HG03439 (cell line): ENCODE data around the gene DLG5.

ENCODE experiments used
- ATAC-seq: cut with Tn5 transposase; IDR thresholded peaks from one replicate; pipeline ENCODE4 v1.9.1; 2021; ENCODE audit warnings: mild to moderate bottlenecking, moderate library complexity; ENCODE audit not compliant: unreplicated experiment

The DLG5 gene

DNA sequence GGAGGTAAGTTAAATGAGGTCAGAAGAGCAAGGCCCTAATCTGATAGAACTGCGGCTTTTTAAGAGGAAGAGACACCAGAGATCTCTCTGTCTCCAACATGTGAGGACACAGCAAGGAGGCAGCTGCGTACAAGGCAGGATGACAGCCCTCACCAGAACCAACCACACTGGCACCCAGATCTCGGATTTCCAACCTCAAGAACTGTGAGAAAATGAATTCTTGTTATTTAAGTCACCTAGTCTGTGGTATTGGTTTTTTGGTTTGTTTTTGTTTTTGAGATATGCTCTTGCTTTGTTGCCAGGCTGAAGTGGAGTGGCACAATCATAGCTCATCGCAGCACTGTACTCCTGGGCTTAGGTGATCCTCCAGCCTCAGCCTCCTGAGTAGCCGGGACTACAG lies 127.2 kb downstream of the DLG5 start:
- ATAC-seq, result no peak

- no peak for ATAC-seq
These were observed 127.6 kb downstream of the DLG5 start for GRCh38 chr10:77798940-77799339.

DNA sequence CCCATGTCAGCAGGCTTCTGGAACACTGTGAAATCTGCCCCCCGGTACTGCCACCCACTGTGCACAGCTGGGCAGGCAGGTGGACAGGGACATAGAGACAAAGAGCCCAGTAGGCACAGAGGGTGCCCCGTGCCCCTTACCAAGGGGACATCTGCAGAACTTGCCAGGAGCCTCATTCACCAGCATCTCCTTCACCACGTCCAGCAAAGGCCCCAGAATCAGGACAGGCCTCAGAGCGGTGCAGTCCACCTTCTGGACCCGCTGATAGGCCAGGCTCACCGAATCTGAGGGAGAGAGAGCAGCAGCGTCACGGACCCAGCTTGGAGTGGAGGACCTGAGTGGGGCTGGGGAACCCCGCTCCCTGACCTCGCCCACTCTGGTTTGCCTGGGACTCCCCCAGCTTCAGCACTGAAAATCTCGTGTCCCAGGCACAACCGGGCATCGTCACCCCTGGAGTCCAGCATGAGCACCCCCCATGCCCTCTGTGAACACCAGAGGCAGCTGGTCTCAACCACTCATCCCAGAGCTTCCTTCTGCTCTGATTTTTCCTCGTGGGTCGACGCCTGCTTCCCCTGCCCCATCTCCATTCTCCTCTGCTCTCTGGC lies 130.1 kb downstream of the DLG5 start:
- no peak for ATAC-seq

- no peak for ATAC-seq
These were observed 131.0 kb downstream of the DLG5 start for GRCh38 chr10:77795426-77796055.

- no peak for ATAC-seq
These were observed 132.1 kb downstream of the DLG5 start for GRCh38 chr10:77794256-77795142.

DNA sequence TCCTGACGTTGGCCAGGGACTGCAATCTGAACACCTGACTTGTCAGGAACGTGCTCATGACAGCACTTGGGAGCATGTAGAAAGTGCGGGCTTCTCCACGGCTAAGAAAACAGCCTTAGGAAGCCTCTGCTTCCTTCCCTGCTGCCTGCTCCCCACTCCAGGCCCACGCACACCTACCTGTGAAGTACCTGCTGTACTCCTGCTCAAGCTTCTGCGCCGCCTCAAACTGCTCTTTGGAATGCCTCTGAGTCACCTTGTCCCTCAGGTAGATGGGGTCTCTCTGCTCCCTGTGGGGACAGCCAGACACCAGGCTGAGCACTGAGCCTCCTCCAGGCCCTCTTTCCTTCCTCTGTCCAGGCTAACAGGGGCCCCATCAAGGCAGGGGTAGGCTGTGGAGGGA lies 132.7 kb downstream of the DLG5 start:
- ATAC-seq, result no peak

- ATAC-seq, result no peak
These were observed 134.4 kb downstream of the DLG5 start for GRCh38 chr10:77792155-77792554.

- ATAC-seq, result no peak
These were observed 135.0 kb downstream of the DLG5 start for GRCh38 chr10:77791506-77791905.

DNA sequence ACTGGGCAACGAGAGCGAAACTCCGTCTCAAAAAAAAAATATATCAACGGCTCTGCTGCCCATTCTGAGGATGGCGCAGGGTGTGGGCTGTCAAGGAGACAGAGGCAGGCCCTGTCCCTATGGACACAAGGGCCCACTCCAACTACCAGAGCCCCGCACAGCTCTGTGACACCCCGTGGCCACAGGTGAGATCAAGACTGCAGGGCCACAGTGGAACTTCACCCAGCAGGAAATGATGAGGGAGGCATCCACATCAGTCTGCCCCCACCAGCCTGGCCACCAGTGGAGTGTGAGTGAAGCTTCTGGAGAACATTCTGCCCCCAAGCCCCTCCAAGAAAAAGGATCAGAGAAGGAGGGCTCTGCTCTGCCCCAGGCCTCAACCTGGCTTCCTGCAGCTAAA lies 136.7 kb downstream of the DLG5 start:
- no peak for ATAC-seq

GRCh38 chr10:77789016-77789415 lies 137.5 kb downstream of the DLG5 start:
- no peak for ATAC-seq

DNA sequence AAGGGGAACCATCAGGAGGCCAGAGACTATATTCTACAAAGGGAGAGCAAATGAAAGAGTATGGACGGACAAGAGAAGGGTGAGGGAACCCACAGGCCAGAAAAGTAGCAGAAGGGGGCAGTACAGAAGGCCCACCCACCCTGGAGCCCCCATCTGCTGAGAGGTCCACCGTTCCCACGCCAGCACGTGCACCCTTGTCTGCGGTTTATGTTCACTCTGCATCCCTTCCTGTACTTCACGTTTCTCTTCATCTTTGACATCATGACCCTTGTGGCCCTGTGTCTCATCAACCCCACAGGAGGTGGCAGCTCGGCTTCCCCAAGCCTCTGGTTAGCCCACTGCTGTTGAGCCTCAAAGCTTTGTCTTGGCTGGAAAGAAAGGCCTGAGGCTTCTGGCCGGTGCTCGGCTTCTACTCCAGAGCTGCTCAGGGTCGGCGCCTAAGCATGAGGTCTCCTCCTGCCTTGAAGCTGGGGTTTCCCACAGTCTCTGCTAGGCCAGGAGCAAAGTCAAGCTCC lies 138.0 kb downstream of the DLG5 start:
- no peak for ATAC-seq

- no peak for ATAC-seq
These were observed 139.1 kb downstream of the DLG5 start for GRCh38 chr10:77787440-77787839.

- ATAC-seq, result no peak
These were observed 141.7 kb downstream of the DLG5 start for GRCh38 chr10:77784856-77785255.

GRCh38 chr10:77782328-77783061 lies 144.1 kb downstream of the DLG5 start:
- no peak for ATAC-seq

DNA sequence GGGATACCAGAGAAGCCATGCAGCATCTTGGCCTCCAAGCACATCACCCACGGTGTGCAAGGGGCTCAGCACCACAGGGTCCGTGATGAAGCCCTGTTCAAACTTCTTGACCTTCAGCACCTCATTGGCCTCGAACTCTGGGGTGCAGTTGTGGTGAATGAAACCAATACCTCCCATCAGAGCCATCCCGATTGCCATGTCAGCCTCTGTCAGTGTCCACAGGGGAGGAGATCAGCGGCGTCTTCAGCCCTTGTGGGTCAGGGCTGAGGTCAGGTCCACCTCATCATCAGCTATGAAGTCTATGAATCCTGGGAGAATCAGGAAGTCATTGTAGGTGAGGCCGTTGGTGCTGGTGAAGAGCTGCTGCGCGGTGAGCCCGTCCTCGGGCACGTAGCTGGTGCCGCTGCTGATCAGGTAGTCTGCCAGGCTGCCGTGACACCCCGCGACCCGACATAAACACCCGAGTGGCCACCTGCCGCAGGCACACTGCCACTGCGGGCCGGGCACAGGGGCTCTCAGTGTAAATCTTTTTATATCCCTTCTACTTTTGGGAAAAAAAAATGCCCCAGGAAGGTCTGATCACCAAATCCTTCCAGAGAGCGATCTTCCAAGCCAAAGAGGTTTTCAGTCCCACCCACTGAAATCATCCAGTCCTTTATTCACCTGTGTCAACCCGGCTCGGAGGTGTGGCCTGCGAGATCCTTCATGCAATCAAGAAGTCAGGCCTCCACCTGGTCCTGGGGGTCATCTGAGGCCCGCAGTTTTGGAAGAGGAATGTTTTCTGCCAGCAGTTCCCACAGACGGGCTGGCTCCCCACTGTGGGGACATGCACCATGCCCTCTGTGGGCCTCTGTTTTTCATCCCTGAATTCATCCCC lies 144.9 kb downstream of the DLG5 start:
- ATAC-seq, result no peak

DNA sequence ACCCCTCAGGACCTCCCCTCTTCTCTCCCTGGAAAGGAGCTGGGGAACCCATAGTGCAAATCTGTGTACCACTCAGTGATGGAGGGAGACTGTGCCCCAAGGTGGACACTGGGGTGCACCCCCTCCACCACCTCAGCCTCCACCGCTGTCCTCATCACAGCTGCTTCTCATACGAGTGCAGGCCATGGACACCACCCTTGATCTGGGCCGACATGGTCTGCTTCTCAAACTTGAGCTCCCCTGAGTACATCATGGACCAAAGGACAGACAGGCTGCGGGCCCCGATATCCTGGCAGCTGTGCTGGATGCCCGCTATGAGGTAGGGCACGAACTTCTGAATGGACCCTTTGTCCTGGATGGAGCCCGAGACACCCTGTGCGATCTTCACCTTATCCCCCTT lies 146.4 kb downstream of the DLG5 start:
- no peak for ATAC-seq

DNA sequence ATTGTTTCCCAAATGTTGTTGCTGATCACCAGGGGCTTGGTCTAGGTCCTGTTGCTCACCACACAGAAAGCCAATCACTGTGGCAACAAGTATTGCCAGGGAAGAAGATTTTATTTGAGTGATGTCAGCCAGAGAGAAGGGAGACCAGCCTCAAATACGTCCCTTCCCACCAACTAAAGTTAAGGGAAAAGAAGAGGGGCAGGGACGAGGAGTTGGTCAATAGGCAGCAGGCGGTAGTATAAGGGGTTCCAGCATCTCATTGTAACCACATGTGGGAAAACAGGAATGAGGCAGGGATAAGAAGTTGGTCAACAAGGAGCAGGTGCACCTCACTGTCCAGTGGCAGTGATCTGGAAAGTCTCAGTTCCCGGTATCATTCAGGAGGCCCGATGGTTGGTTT lies 150.1 kb downstream of the DLG5 start:
- ATAC-seq, result no peak

DNA sequence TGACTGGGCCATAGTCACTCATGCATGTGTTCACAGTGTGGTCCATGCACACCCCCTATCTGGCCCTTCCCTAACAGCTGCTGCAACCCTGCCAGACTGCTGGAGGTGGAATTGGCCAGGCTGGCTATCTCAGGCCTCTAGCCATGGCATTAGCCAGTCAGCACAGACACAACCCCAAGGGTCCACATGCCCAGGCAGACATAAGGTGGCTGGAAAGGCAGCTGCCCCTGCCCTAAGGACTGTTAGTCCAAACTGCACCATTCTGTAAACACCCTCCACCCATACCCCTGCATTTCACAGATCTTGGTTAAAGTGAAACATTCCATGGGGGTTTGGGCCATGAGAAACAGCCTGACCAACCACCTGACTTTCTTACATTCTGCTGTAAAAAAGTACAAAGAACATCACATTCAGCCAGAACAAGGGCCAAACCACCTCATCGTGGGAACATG lies 151.6 kb downstream of the DLG5 start:
- ATAC-seq, result no peak

DNA sequence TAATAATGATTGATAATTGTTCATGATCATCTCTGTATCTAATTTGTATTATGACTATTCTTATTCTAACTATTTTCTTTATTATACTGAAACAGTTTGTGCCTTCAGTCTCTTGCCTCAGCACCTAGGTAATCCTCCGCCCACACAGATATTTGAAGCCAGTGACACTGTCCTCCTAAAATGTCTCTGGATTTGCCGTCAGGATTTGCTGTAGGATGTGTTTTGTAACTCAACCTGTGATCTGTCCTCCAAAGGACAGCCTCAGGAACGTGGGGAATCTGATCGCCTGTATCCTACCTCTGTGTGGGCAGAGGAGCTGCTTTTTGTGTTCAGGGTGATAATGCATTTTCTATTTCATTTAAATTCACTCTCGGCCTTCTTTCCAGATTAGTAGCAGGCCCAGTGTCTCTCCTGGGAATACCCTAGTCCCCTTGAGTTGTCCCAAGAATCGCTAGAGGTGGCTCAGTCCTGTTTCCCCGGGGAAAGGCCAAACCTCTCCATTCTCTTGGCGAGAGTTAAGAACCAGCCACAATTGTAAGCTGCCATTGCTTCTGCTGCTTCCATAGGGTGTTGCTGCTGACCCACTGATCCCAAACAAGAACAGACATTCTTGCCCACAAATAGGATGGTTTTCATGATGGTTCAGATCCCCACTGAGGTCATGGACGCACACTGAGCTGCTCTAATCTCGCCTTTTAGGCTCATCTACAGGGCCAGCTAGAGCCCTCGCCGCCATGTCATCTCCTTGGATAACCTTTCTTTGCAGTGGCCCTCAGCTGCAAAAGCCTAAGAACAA lies 152.7 kb downstream of the DLG5 start:
- no peak for ATAC-seq
